GM18907 (cell line): Measurements from ENCODE around the gene TMEM120B.
"Not testable (repeated sequence)": the region's sequence is repeated elsewhere in the genome, so short reads cannot be mapped to it uniquely, and the experiment has no call there.

ENCODE experiments used
- ATAC-seq: cut with Tn5 transposase; IDR thresholded peaks from one replicate; pipeline ENCODE4 v1.9.1; 2021; ENCODE audit warnings: mild to moderate bottlenecking, moderate library complexity; ENCODE audit not compliant: unreplicated experiment

Gene TMEM120B

GRCh38 chr12:121741743-121742142 lies 29.2 kb downstream of the TMEM120B start:
- no peak for ATAC-seq

- not testable (repeated sequence) for ATAC-seq
Observed at GRCh38 chr12:121745545-121745944, 33.0 kb downstream of the TMEM120B start.

GRCh38 chr12:121748218-121748570 lies 35.6 kb downstream of the TMEM120B start:
- ATAC-seq = no peak

GRCh38 chr12:121748571-121749265 lies 36.2 kb downstream of the TMEM120B start:
- no peak for ATAC-seq

GRCh38 chr12:121749267-121749666 lies 36.7 kb downstream of the TMEM120B start:
- no peak for ATAC-seq

- no peak for ATAC-seq
Observed at GRCh38 chr12:121750507-121750955, 38.0 kb downstream of the TMEM120B start.

GRCh38 chr12:121751034-121751433 lies 38.5 kb downstream of the TMEM120B start:
- ATAC-seq = no peak

GRCh38 chr12:121751749-121752351 lies 39.3 kb downstream of the TMEM120B start:
- no peak for ATAC-seq

- no peak for ATAC-seq
Observed at GRCh38 chr12:121753844-121754264, 41.3 kb downstream of the TMEM120B start.

GRCh38 chr12:121754836-121755235 lies 42.3 kb downstream of the TMEM120B start:
- ATAC-seq = no peak

GRCh38 chr12:121755591-121755990 lies 43.0 kb downstream of the TMEM120B start:
- ATAC-seq = no peak

- not testable (repeated sequence) for ATAC-seq
Observed at GRCh38 chr12:121758536-121758935, 46.0 kb downstream of the TMEM120B start.

GRCh38 chr12:121762269-121762668 lies 49.7 kb downstream of the TMEM120B start:
- no peak for ATAC-seq

- ATAC-seq = no peak
Observed at GRCh38 chr12:121764808-121765207, 52.3 kb downstream of the TMEM120B start.

- no peak for ATAC-seq
Observed at GRCh38 chr12:121765573-121765972, 53.0 kb downstream of the TMEM120B start.

GRCh38 chr12:121766290-121767039 lies 53.9 kb downstream of the TMEM120B start:
- no peak for ATAC-seq

GRCh38 chr12:121767525-121768016 lies 55.0 kb downstream of the TMEM120B start:
- no peak for ATAC-seq

GRCh38 chr12:121769297-121769830 lies 56.8 kb downstream of the TMEM120B start:
- ATAC-seq = no peak

- ATAC-seq = no peak
Observed at GRCh38 chr12:121769831-121770301, 57.3 kb downstream of the TMEM120B start.

- ATAC-seq = no peak
Observed at GRCh38 chr12:121770388-121770787, 57.8 kb downstream of the TMEM120B start.
